K562 (cell line): ENCODE results near the gene CD109. TPM values are rescaled to one million over a fixed set of nuclear protein-coding genes. Genes with fewer than 3 reads are reported as not detected.

Experiments used
- BHLHE40 ChIP-seq: IDR thresholded peaks from 2 replicates; pipeline ENCODE4 v1.6.1; 2011; ENCODE audit warnings: low read length, improper control_type of control experiment
- BRD4 ChIP-seq: fragments of 200-600 bp; sonication (generic); IDR thresholded peaks from 2 replicates; pipeline ENCODE4 v1.6.1; 2017; ENCODE audit warnings: inconsistent platforms
- CBFA2T2 ChIP-seq: fragments of 450-650 bp; conservative IDR thresholded peaks from 2 replicates; pipeline ENCODE4 v1.6.1; 2017; ENCODE audit warnings: mild to moderate bottlenecking
- CTCF ChIP-seq, 3 experiments: IDR thresholded peaks in 2 of 3; conservative IDR thresholded peaks in 1 of 3; 2 replicates each; pipeline ENCODE4 v1.5.1; 2011 to 2012; ENCODE audit warnings: low read length in 3 of 3, mild to moderate bottlenecking in 3 of 3, control low read depth in 2 of 3, improper control_type of control experiment in 1 of 3, inconsistent platforms in 1 of 3, low read depth in 1 of 3, mixed read lengths in 1 of 3, moderate library complexity in 1 of 3; ENCODE audit not compliant: insufficient read depth in 2 of 3
- E2F6 ChIP-seq, 2 experiments: IDR thresholded peaks; 2 replicates each; pipeline ENCODE4 v1.6.1; 2011; ENCODE audit warnings: borderline replicate concordance in 1 of 2, control low read depth in 1 of 2, low read depth in 1 of 2, low read length in 1 of 2, mild to moderate bottlenecking in 1 of 2, mixed read lengths in 1 of 2, moderate library complexity in 1 of 2; ENCODE audit not compliant: insufficient read depth in 1 of 2, insufficient read length in 1 of 2, poor library complexity in 1 of 2, severe bottlenecking in 1 of 2; ENCODE audit errors: extremely low read depth in 1 of 2
- EP400 ChIP-seq: fragments of 450-650 bp; IDR thresholded peaks from 2 replicates; pipeline ENCODE4 v1.6.1; 2017; ENCODE audit warnings: antibody characterized with exemption, mild to moderate bottlenecking, moderate library complexity
- ETV1 ChIP-seq: fragments of 450-650 bp; conservative IDR thresholded peaks from 2 replicates; pipeline ENCODE4 v1.6.1; 2016; ENCODE audit warnings: missing genetic modification characterization, control low read depth, low read depth, missing compliant biosample characterization
- HDAC2 ChIP-seq: fragments of 450-650 bp; IDR thresholded peaks from 2 replicates; pipeline ENCODE4 v1.6.1; 2016; ENCODE audit warnings: mild to moderate bottlenecking
- NR2F6 ChIP-seq: fragments of 450-650 bp; formaldehyde crosslinking; IDR thresholded peaks from 2 replicates; pipeline ENCODE4 v1.4.0; 2020; ENCODE audit warnings: mild to moderate bottlenecking
- PCBP2 ChIP-seq: fragments of 200-400 bp; formaldehyde crosslinking; IDR thresholded peaks from 2 replicates; pipeline ENCODE4 v1.6.1; 2018; ENCODE audit warnings: low read length, low read depth, mild to moderate bottlenecking, moderate library complexity; ENCODE audit not compliant: poor library complexity, severe bottlenecking
- PKNOX1 ChIP-seq: fragments of 450-650 bp; IDR thresholded peaks from 2 replicates; pipeline ENCODE4 v1.6.1; 2016
- RAD21 ChIP-seq, 2 experiments: fragments of 250-450 bp in 1 of 2; fragments of 450-650 bp in 1 of 2; sonication (Bioruptor Pico) in 1 of 2; formaldehyde crosslinking in 1 of 2; IDR thresholded peaks in 1 of 2; conservative IDR thresholded peaks in 1 of 2; 2 replicates each; pipeline versions ENCODE4 v1.4.0 to v1.8.0; 2020 to 2022; ENCODE audit warnings: mild to moderate bottlenecking in 2 of 2, moderate library complexity in 1 of 2
- RAD51 ChIP-seq: fragments of 450-650 bp; IDR thresholded peaks from 2 replicates; pipeline ENCODE4 v1.7.1; 2016; ENCODE audit warnings: low read depth, mild to moderate bottlenecking, borderline replicate concordance
- RBM17 ChIP-seq: fragments of 200-400 bp; formaldehyde crosslinking; IDR thresholded peaks from 2 replicates; pipeline ENCODE4 v1.6.1; 2017; ENCODE audit warnings: low read depth, mild to moderate bottlenecking, low read length, borderline replicate concordance
- SMARCA4 ChIP-seq: fragments of 450-650 bp; IDR thresholded peaks from 2 replicates; pipeline ENCODE4 v1.6.1; 2016
- SMARCA5 ChIP-seq: fragments of 450-650 bp; IDR thresholded peaks from 2 replicates; pipeline ENCODE4 v1.6.1; 2016
- USF2 ChIP-seq: sonication (generic); formaldehyde crosslinking; IDR thresholded peaks from 2 replicates; pipeline ENCODE4 v1.5.0; 2020; ENCODE audit warnings: missing genetic modification reagents
- VEZF1 ChIP-seq: fragments of 200-800 bp; sonication (Bioruptor generic); IDR thresholded peaks from 2 replicates; pipeline ENCODE4 v1.6.1; 2017; ENCODE audit warnings: missing genetic modification characterization, missing compliant biosample characterization
- ZNF224 ChIP-seq: sonication (generic); formaldehyde crosslinking; IDR thresholded peaks from 2 replicates; pipeline ENCODE4 v1.8.0; 2022; ENCODE audit warnings: mild to moderate bottlenecking, missing genetic modification reagents
- polyA plus RNA-seq, 8 experiments: library from polyadenylated mRNA; depleted of rRNA in 4 of 8; stranded (reverse) in 5 of 8; unstranded in 3 of 8; fragments of >200 nt; fragmentation: Nextera tagmentation in 2 of 8; fragmentation: Illumina TruSeq in 1 of 8; extraction: Ambion mirVana in 2 of 8; extraction: Trizol in 1 of 8; gene quantifications; 2 replicates each; pipeline versions ENCODE4 v1.2.1 to v1.2.3, GENCODE V29; 2011 to 2014; ENCODE audit warnings: inconsistent platforms in 1 of 8, missing spikeins in 1 of 8
- total RNA-seq, 7 experiments: library from RNA; depleted of rRNA in 6 of 7; stranded (reverse); fragments of >200 nt in 6 of 7; fragmentation: Illumina TruSeq in 2 of 7; extraction: Trizol in 2 of 7; gene quantifications; 2 replicates each; pipeline versions ENCODE4 v1.2.1 to v1.2.3, GENCODE V29; 2011 to 2021; ENCODE audit warnings: low replicate concordance in 1 of 7

CD109 gene
- total and polyA plus RNA-seq, 9 of the 15 experiments (the other 6 are each of a cell fraction or from before 2014, with no cell fraction given) = under 0.01 to 0.22 (median 0.11) TPM

- TF ChIP-seq CTCF (IDR thresholded peaks at IDR 0.05 in 2 of 3, conservative IDR thresholded peaks at IDR 0.05 in 1 of 3; ENCODE audit: insufficient read depth in 2 of 3, low read depth in 1 of 3, low read length in 3 of 3) = peak; percentile 19 to 67 (median 63); a peak in 5 of 6 replicates
- peak; percentile 62; the same call in 1 of the 2 replicates for TF ChIP-seq ETV1 (tag)
- no peak for TF ChIP-seq PCBP2
- peak; percentile 23 to 44; a peak in 3 of 4 replicates for TF ChIP-seq RAD21 (CRISPR knock-in tag; conservative IDR thresholded peaks at IDR 0.05 in 1 of 2, IDR thresholded peaks at IDR 0.05 in 1 of 2)
- TF ChIP-seq SMARCA5 = 0 out of 2 replicates have a peak, but pooled peaks have one; percentile 3
- peak; percentile 33; the same call in 1 of the 2 replicates for TF ChIP-seq EP400
- TF ChIP-seq CBFA2T2 = 0 out of 2 replicates have a peak, but pooled peaks have one; percentile 11
- no peak for TF ChIP-seq NR2F6 (CRISPR knock-in tag)
- peak; percentile 24; the same call in 1 of the 2 replicates for TF ChIP-seq HDAC2
- peak; percentile 63; the same call in 1 of the 2 replicates for TF ChIP-seq RAD51
- peak; percentile 82 for TF ChIP-seq USF2
- no peak for TF ChIP-seq ZNF224 (CRISPR knock-in tag)
- no peak for TF ChIP-seq BRD4
- peak; percentile 86 for TF ChIP-seq VEZF1
- TF ChIP-seq RBM17 = no peak
- peak in 1 of 2 experiments; percentile 38 for TF ChIP-seq E2F6 (IDR thresholded peaks at IDR 0.05; ENCODE audit: borderline replicate concordance in 1 of 2, extremely low read depth in 1 of 2, insufficient read depth in 1 of 2, insufficient read length in 1 of 2, low read depth in 1 of 2, low read length in 1 of 2, poor library complexity in 1 of 2, severe bottlenecking in 1 of 2)
- peak; percentile 35 for TF ChIP-seq BHLHE40
- peak; percentile 22; the same call in 1 of the 2 replicates for TF ChIP-seq PKNOX1
- TF ChIP-seq SMARCA4 = 0 out of 2 replicates have a peak, but pooled peaks have one; percentile 22
These were observed 43.1 kb upstream of the CD109 start (continued) for GRCh38 chr6:73652637-73653570.
